ENCODE data around the gene TSPAN32.

DNA sequence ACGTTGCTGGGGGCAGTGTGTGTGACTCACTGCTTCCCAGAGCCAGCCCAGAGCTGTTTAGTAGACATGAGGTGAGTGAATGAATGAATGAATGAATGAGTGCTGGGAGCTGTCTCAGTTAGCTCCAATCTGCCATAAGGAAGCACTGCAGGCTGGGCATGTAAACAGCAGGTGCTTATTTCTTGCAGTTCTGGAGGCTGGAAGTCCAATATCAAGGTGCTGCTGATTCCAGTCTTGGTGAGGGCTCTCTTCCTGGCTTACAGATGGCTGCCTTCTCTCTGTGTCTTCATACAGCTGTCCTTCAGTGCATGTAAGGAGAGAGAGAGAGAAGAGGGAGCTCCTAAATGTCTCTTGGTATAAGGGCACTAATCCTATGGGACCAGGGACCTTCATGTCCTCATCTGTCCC is 4.2 kb upstream of the TSPAN32 start:
- no peak for TF ChIP-seq POLR2A (IDR thresholded peaks at IDR 0.05; ENCODE audit: low read depth, low read length)
- no peak for TF ChIP-seq POLR2AphosphoS5 (IDR thresholded peaks at IDR 0.05; ENCODE audit: low read depth, low read length)
- no peak for TF ChIP-seq TAF1 (IDR thresholded peaks at IDR 0.05; ENCODE audit: low read depth, low read length)
- TF ChIP-seq POU2F2 (IDR thresholded peaks at IDR 0.05; ENCODE audit: low read depth, low read length), result no peak
